ENCODE measurements around the gene ZNF57. TPM values are rescaled to one million over a fixed set of nuclear protein-coding genes. Genes with fewer than 3 reads are reported as not detected.

ZNF57 gene
- total and polyA plus RNA-seq, 9 of the 15 experiments (the other 6 are each of a cell fraction or from before 2014, with no cell fraction given) = 3.9 to 13.5 (median 7.8) TPM

DNA sequence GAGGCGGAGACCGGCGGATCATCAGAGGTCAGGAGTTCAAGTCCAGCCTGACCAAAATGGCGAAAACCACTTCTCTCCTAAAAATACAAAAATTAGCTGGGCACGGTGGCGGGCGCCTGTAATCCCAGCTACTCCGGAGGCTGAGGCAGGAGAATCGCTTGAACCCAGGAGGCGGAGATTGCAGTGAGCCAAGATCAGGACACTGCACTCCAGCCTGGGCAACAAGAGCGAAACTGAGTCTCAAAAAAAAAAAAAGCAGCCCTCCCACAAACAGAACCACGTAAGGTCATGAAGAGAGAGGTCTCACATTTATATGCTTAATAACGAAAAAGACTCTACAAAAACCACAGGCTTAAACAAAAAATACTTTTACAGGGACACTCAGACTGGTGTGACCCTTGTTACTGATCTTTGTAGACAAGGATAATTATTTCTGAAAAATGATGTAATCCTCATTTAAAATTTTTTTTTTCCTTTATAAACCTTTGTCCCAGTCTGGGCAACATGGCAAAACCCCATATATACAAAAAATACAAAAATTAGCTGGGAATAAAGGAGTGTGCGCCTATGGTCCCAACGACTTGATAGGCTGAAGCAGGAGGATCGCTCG lies 45.0 kb downstream of the ZNF57 start (continued):
- TF ChIP-seq HNRNPL (IDR thresholded peaks at IDR 0.05; ENCODE audit: low read depth, low read length) (no peak), NR2C2 (CRISPR knock-in tag; IDR thresholded peaks at IDR 0.05) (no peak), NR2C2 (tag; IDR thresholded peaks at IDR 0.05) (peak; percentile 78), SMAD1 (IDR thresholded peaks at IDR 0.05; ENCODE audit: low read depth, low read length, partially characterized antibody) (no peak), ZNF174 (CRISPR knock-in tag; IDR thresholded peaks at IDR 0.05) (no peak), ZNF140 (CRISPR knock-in tag; IDR thresholded peaks at IDR 0.05) (no peak), RBM15 (IDR thresholded peaks at IDR 0.05; ENCODE audit: insufficient read depth, low read length) (no peak), ILK (tag; IDR thresholded peaks at IDR 0.05; ENCODE audit: borderline replicate concordance, low read depth) (no peak), ZNF316 (IDR thresholded peaks at IDR 0.05) (no peak), NUFIP1 (IDR thresholded peaks at IDR 0.05; ENCODE audit: partially characterized antibody) (no peak), MCM2 (IDR thresholded peaks at IDR 0.05; ENCODE audit: low read depth) (no peak), TARDBP (IDR thresholded peaks at IDR 0.05) (no peak), GABPB1 (CRISPR knock-in tag; IDR thresholded peaks at IDR 0.05) (no peak), RB1 (IDR thresholded peaks at IDR 0.05; ENCODE audit: low read depth) (no peak), RBM39 (optimal IDR thresholded peaks at IDR 0.05; ENCODE audit: low read depth, low read length) (no peak)
- TF ChIP-seq, protein P1, sequence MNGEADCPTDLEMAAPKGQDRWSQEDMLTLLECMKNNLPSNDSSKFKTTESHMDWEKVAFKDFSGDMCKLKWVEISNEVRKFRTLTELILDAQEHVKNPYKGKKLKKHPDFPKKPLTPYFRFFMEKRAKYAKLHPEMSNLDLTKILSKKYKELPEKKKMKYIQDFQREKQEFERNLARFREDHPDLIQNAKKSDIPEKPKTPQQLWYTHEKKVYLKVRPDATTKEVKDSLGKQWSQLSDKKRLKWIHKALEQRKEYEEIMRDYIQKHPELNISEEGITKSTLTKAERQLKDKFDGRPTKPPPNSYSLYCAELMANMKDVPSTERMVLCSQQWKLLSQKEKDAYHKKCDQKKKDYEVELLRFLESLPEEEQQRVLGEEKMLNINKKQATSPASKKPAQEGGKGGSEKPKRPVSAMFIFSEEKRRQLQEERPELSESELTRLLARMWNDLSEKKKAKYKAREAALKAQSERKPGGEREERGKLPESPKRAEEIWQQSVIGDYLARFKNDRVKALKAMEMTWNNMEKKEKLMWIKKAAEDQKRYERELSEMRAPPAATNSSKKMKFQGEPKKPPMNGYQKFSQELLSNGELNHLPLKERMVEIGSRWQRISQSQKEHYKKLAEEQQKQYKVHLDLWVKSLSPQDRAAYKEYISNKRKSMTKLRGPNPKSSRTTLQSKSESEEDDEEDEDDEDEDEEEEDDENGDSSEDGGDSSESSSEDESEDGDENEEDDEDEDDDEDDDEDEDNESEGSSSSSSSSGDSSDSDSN (IDR thresholded peaks at IDR 0.05; ENCODE audit: borderline replicate concordance in 1 of 2, low read depth in 2 of 2, low read length in 2 of 2) = no peak
- TF ChIP-seq, protein P2, sequence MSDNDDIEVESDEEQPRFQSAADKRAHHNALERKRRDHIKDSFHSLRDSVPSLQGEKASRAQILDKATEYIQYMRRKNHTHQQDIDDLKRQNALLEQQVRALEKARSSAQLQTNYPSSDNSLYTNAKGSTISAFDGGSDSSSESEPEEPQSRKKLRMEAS (CRISPR knock-in tag; IDR thresholded peaks at IDR 0.05) = no peak
- TF ChIP-seq, protein P3, sequence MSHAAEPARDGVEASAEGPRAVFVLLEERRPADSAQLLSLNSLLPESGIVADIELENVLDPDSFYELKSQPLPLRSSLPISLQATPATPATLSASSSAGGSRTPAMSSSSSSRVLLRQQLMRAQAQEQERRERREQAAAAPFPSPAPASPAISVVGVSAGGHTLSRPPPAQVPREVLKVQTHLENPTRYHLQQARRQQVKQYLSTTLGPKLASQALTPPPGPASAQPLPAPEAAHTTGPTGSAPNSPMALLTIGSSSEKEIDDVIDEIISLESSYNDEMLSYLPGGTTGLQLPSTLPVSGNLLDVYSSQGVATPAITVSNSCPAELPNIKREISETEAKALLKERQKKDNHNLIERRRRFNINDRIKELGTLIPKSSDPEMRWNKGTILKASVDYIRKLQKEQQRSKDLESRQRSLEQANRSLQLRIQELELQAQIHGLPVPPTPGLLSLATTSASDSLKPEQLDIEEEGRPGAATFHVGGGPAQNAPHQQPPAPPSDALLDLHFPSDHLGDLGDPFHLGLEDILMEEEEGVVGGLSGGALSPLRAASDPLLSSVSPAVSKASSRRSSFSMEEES (CRISPR knock-in tag; IDR thresholded peaks at IDR 0.05) = no peak
- TF ChIP-seq, protein P4, sequence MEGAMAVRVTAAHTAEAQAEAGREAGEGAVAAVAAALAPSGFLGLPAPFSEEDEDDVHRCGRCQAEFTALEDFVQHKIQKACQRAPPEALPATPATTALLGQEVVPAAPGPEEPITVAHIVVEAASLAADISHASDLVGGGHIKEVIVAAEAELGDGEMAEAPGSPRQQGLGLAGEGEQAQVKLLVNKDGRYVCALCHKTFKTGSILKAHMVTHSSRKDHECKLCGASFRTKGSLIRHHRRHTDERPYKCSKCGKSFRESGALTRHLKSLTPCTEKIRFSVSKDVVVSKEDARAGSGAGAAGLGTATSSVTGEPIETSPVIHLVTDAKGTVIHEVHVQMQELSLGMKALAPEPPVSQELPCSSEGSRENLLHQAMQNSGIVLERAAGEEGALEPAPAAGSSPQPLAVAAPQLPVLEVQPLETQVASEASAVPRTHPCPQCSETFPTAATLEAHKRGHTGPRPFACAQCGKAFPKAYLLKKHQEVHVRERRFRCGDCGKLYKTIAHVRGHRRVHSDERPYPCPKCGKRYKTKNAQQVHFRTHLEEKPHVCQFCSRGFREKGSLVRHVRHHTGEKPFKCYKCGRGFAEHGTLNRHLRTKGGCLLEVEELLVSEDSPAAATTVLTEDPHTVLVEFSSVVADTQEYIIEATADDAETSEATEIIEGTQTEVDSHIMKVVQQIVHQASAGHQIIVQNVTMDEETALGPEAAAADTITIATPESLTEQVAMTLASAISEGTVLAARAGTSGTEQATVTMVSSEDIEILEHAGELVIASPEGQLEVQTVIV (CRISPR knock-in tag; IDR thresholded peaks at IDR 0.05; ENCODE audit: borderline replicate concordance) = no peak
- TF ChIP-seq, protein P5, sequence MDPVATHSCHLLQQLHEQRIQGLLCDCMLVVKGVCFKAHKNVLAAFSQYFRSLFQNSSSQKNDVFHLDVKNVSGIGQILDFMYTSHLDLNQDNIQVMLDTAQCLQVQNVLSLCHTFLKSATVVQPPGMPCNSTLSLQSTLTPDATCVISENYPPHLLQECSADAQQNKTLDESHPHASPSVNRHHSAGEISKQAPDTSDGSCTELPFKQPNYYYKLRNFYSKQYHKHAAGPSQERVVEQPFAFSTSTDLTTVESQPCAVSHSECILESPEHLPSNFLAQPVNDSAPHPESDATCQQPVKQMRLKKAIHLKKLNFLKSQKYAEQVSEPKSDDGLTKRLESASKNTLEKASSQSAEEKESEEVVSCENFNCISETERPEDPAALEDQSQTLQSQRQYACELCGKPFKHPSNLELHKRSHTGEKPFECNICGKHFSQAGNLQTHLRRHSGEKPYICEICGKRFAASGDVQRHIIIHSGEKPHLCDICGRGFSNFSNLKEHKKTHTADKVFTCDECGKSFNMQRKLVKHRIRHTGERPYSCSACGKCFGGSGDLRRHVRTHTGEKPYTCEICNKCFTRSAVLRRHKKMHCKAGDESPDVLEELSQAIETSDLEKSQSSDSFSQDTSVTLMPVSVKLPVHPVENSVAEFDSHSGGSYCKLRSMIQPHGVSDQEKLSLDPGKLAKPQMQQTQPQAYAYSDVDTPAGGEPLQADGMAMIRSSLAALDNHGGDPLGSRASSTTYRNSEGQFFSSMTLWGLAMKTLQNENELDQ (CRISPR knock-in tag; IDR thresholded peaks at IDR 0.05; ENCODE audit: borderline replicate concordance) = no peak

Measured in K562 (cell line).